ENCODE results near the gene APOL3. TPM values are rescaled to one million over a fixed set of nuclear protein-coding genes. Genes with fewer than 3 reads are reported as not detected.
"Not testable (repeated sequence)": the region's sequence is repeated elsewhere in the genome, so short reads cannot be mapped to it uniquely, and the experiment has no call there.

Gene APOL3
- total RNA-seq, 3 donors from 2014 or later (not counting 1 experiment from before 2014, with no cell fraction given), result 105 to 166 (median 111) TPM

DNA sequence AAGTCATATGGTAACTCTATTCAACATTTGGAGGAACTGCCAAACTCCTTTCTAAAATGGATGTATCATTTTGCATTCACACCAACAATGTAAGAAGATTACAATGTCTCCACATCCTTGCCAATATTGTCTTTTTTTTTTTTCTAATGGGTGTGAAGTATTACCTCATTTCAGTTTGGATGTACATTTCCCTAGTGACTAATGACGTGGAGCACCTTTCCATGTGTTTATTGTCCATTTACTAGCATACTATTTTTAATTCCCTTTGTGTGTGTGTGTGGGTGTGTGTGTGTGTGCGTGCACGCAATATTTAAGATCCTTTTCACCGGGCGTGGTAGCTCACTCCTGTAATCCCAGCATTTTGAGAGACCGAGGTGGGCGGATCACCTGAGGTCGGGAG lies 62.7 kb downstream of the APOL3 start:
- H3K4me1 ChIP-seq (ENCODE audit: control insufficient read depth, insufficient read depth, low read length), result no peaks in the 10 kb centered on the region
- no peak overlapping the region for H3K27ac ChIP-seq (ENCODE audit: low read length)
- TF ChIP-seq, protein P1, sequence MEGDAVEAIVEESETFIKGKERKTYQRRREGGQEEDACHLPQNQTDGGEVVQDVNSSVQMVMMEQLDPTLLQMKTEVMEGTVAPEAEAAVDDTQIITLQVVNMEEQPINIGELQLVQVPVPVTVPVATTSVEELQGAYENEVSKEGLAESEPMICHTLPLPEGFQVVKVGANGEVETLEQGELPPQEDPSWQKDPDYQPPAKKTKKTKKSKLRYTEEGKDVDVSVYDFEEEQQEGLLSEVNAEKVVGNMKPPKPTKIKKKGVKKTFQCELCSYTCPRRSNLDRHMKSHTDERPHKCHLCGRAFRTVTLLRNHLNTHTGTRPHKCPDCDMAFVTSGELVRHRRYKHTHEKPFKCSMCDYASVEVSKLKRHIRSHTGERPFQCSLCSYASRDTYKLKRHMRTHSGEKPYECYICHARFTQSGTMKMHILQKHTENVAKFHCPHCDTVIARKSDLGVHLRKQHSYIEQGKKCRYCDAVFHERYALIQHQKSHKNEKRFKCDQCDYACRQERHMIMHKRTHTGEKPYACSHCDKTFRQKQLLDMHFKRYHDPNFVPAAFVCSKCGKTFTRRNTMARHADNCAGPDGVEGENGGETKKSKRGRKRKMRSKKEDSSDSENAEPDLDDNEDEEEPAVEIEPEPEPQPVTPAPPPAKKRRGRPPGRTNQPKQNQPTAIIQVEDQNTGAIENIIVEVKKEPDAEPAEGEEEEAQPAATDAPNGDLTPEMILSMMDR (IDR thresholded peaks at IDR 0.05), result no peak
- intact Hi-C loops (cut with micrococcal nuclease), result no loop called here
- Mint-ChIP-seq H3K4me1 (no peaks in the 10 kb centered on the region), H3K27ac (no peak overlapping the region), H3K36me3 (no peaks in the 10 kb centered on the region), H3K9me3 (no peaks in the 10 kb centered on the region), H3K4me3 (no peak overlapping the region), H3K27me3 (ENCODE audit: low read depth in 2 of 2) (peaks cover 3 to 8% of the 10 kb centered on the region in 2 donors)
- H3K4me3 ChIP-seq (ENCODE audit: low read length), result no peak overlapping the region
- no peak for ATAC-seq
- peaks cover 4% of the 10 kb centered on the region for H3K27me3 ChIP-seq (ENCODE audit: control insufficient read depth, insufficient read depth, low read length)
- H3K36me3 ChIP-seq (ENCODE audit: control insufficient read depth, insufficient read depth, low read length), result no peaks in the 10 kb centered on the region
- no peaks in the 10 kb centered on the region for H3K9me3 ChIP-seq (ENCODE audit: control insufficient read depth, insufficient read depth, low read length)
- 92% methylated on average over 7 of the region's 8 CpGs for WGBS (ENCODE audit: insufficient coverage)
- no peak for DNase-seq

DNA sequence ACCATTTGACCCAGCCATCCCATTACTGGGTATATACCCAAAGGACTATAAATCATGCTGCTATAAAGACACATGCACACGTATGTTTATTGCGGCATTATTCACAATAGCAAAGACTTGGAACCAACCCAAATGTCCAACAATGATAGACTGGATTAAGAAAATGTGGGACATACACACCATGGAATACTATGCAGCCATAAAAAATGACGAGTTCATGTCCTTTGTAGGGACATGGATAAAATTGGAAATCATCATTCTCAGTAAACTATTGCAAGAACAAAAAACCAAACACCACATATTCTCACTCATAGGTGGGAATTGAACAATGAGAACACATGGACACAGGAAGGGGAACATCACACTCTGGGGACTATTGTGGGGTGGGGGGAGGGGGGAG lies 69.8 kb downstream of the APOL3 start:
- intact Hi-C loops (cut with micrococcal nuclease); H3K9me3 ChIP-seq (ENCODE audit: control insufficient read depth, insufficient read depth, low read length); H3K27ac ChIP-seq (ENCODE audit: low read length); H3K4me1 Mint-ChIP-seq; H3K9me3 Mint-ChIP-seq; H3K4me1 ChIP-seq (ENCODE audit: control insufficient read depth, insufficient read depth, low read length); H3K4me3 ChIP-seq (ENCODE audit: low read length); H3K27ac Mint-ChIP-seq; H3K36me3 Mint-ChIP-seq; H3K27me3 Mint-ChIP-seq (ENCODE audit: low read depth in 2 of 2); H3K4me3 Mint-ChIP-seq; H3K27me3 ChIP-seq (ENCODE audit: control insufficient read depth, insufficient read depth, low read length); DNase-seq; H3K36me3 ChIP-seq (ENCODE audit: control insufficient read depth, insufficient read depth, low read length); ATAC-seq: not testable (repeated sequence)
- WGBS (ENCODE audit: insufficient coverage), result no CpG with 5 or more reads among the region's 3 CpGs

Other genes starting within 250 kb of the APOL3 start
- gene RBFOX2, start 131.9 kb downstream of the APOL3 start, total RNA-seq, result 1 to 10 TPM; 1.0 to 4.7 (median 3.0) TPM
- under 1 TPM in 1 of 3 donors, not detected in 2; 0.70 TPM for gene APOL4, start 41.1 kb upstream of the APOL3 start, total RNA-seq
- gene APOL2, start 78.8 kb upstream of the APOL3 start, total RNA-seq, result 100 to 1,000 TPM in 1 of 3 donors, 10 to 100 TPM in 2; 51.7 to 112 (median 67.2) TPM
- gene APOL1, start 92.4 kb upstream of the APOL3 start, total RNA-seq, result 10 to 100 TPM; 39.5 to 51.2 (median 49.6) TPM
- gene MYH9, start 227.2 kb upstream of the APOL3 start, total RNA-seq, result 1,000 to 10,000 TPM in 1 of 3 donors, 100 to 1,000 TPM in 2; 803 to 1,038 (median 808) TPM